ENCODE measurements around the gene UPK2. TPM values are rescaled to one million over a fixed set of nuclear protein-coding genes. Genes with fewer than 3 reads are reported as not detected.

The UPK2 gene
- total and polyA plus RNA-seq, 2 donors (not counting 1 experiment from before 2014, with no cell fraction given), result not detected

- Histone ChIP-seq H3K4me1 (ENCODE audit: control insufficient read depth, extremely low read depth, insufficient read depth, low read length) (no peaks in the 10 kb centered on the region), H3K36me3 (ENCODE audit: control insufficient read depth, insufficient read depth, low read length) (no peaks in the 10 kb centered on the region), H2AFZ (ENCODE audit: low read length) (peak overlapping the region; percentile 99), H3K27ac (ENCODE audit: insufficient read depth, low read length) (peak overlapping the region; percentile 87), H3K27me3 (ENCODE audit: control insufficient read depth, insufficient read depth, low read length) (no peaks in the 10 kb centered on the region), H3K79me2 (ENCODE audit: control insufficient read depth, insufficient read depth, low read length) (peaks cover 15% of the 10 kb centered on the region), H4K20me1 (ENCODE audit: control insufficient read depth, extremely low read depth, insufficient read depth, low read length) (no peaks in the 10 kb centered on the region), H3K9ac (ENCODE audit: insufficient read depth, low read length) (peak overlapping the region; percentile 53), H3K4me2 (ENCODE audit: extremely low read depth, insufficient read depth, low read length) (peak overlapping the region; percentile 92), H3K4me3 (replicated peaks in 1 of 4; ENCODE audit: control extremely low read depth in 1 of 4, insufficient read depth in 1 of 4, low read depth in 3 of 4, low read length in 4 of 4) (peak overlapping the region; percentile 73 to 97 (median 87)), H3K9me3 (ENCODE audit: control insufficient read depth, insufficient read depth, low read depth, low read length) (no peaks in the 10 kb centered on the region)
- DNase-seq (ENCODE audit: low read depth in 2 of 2), result peak in 1 of 2 donors; percentile 17
- TF ChIP-seq CTCF (conservative IDR thresholded peaks at IDR 0.05 in 1 of 2, IDR thresholded peaks at IDR 0.05 in 1 of 2; ENCODE audit: low read depth in 1 of 2, low read length in 2 of 2) (peak; percentile 13 to 33), EZH2 (IDR thresholded peaks at IDR 0.05; ENCODE audit: low read length, missing control alignments) (no peak)
These were observed 41.0 kb downstream of the UPK2 start for GRCh38 chr11:118996926-118997626.

GRCh38 chr11:118997627-118998387, 41.7 kb downstream of the UPK2 start, which contains the start of gene CENATAC:
TSS of gene CENATAC (plus strand) at chr11:118998138. CDS start at chr11:118998198, 60 bp downstream.
- Histone ChIP-seq H3K9ac (ENCODE audit: insufficient read depth, low read length) (peak within 1 kb of the TSS; percentile 88), H3K79me2 (ENCODE audit: control insufficient read depth, insufficient read depth, low read length) (peaks cover 15% of the 10 kb centered on the region), H3K36me3 (ENCODE audit: control insufficient read depth, insufficient read depth, low read length) (no peaks in the 10 kb centered on the region), H3K9me3 (ENCODE audit: control insufficient read depth, insufficient read depth, low read depth, low read length) (no peaks in the 10 kb centered on the region), H3K27me3 (ENCODE audit: control insufficient read depth, insufficient read depth, low read length) (no peaks in the 10 kb centered on the region), H3K4me3 (replicated peaks in 1 of 4; ENCODE audit: control extremely low read depth in 1 of 4, insufficient read depth in 1 of 4, low read depth in 3 of 4, low read length in 4 of 4) (peak within 1 kb of the TSS; percentile 73 to 97 (median 87)), H2AFZ (ENCODE audit: low read length) (peak within 1 kb of the TSS; percentile 99), H3K4me2 (ENCODE audit: extremely low read depth, insufficient read depth, low read length) (peak within 1 kb of the TSS; percentile 95), H3K27ac (ENCODE audit: insufficient read depth, low read length) (peak within 1 kb of the TSS; percentile 87), H3K4me1 (ENCODE audit: control insufficient read depth, extremely low read depth, insufficient read depth, low read length) (no peaks in the 10 kb centered on the region), H4K20me1 (ENCODE audit: control insufficient read depth, extremely low read depth, insufficient read depth, low read length) (no peaks in the 10 kb centered on the region)
- DNase-seq (ENCODE audit: low read depth in 2 of 2), result peak; percentile 74 to 89
- TF ChIP-seq EZH2 (IDR thresholded peaks at IDR 0.05; ENCODE audit: low read length, missing control alignments), result no peak
- TF ChIP-seq CTCF (conservative IDR thresholded peaks at IDR 0.05 in 1 of 2, IDR thresholded peaks at IDR 0.05 in 1 of 2; ENCODE audit: low read depth in 1 of 2, low read length in 2 of 2), result no peak

GRCh38 chr11:118998388-118998717, 42.3 kb downstream of the UPK2 start:
- H3K79me2 ChIP-seq (ENCODE audit: control insufficient read depth, insufficient read depth, low read length), result peaks cover 15% of the 10 kb centered on the region
- no peak for TF ChIP-seq EZH2 (IDR thresholded peaks at IDR 0.05; ENCODE audit: low read length, missing control alignments)
- no peak for TF ChIP-seq CTCF (conservative IDR thresholded peaks at IDR 0.05 in 1 of 2, IDR thresholded peaks at IDR 0.05 in 1 of 2; ENCODE audit: low read depth in 1 of 2, low read length in 2 of 2)

More at GRCh38 chr11:118998388-118998717, 42.3 kb downstream of the UPK2 start:
- H3K4me1 ChIP-seq (ENCODE audit: control insufficient read depth, extremely low read depth, insufficient read depth, low read length), result no peaks in the 10 kb centered on the region
- H3K4me3 ChIP-seq (replicated peaks in 1 of 4; ENCODE audit: control extremely low read depth in 1 of 4, insufficient read depth in 1 of 4, low read depth in 3 of 4, low read length in 4 of 4), result peak overlapping the region; percentile 73 to 97 (median 87)
- H3K36me3 ChIP-seq (ENCODE audit: control insufficient read depth, insufficient read depth, low read length), result peaks cover 3% of the 10 kb centered on the region
- no peaks in the 10 kb centered on the region for H3K9me3 ChIP-seq (ENCODE audit: control insufficient read depth, insufficient read depth, low read depth, low read length)
- H3K27ac ChIP-seq (ENCODE audit: insufficient read depth, low read length), result peak overlapping the region; percentile 87
- peak overlapping the region; percentile 88 for H2AFZ ChIP-seq (ENCODE audit: low read length)
- peak overlapping the region; percentile 95 for H3K4me2 ChIP-seq (ENCODE audit: extremely low read depth, insufficient read depth, low read length)
- H4K20me1 ChIP-seq (ENCODE audit: control insufficient read depth, extremely low read depth, insufficient read depth, low read length), result no peaks in the 10 kb centered on the region
- DNase-seq (ENCODE audit: low read depth in 2 of 2), result no peak
- peak overlapping the region; percentile 88 for H3K9ac ChIP-seq (ENCODE audit: insufficient read depth, low read length)
- no peaks in the 10 kb centered on the region for H3K27me3 ChIP-seq (ENCODE audit: control insufficient read depth, insufficient read depth, low read length)
